ENCODE measurements around the gene MYB. TPM values are rescaled to one million over a fixed set of nuclear protein-coding genes. Genes with fewer than 3 reads are reported as not detected.

The MYB gene
- total and polyA plus RNA-seq, 2 of the 8 experiments (the other 6 are each of a cell fraction or from before 2014, with no cell fraction given): 4.0 to 7.6 TPM

DNA sequence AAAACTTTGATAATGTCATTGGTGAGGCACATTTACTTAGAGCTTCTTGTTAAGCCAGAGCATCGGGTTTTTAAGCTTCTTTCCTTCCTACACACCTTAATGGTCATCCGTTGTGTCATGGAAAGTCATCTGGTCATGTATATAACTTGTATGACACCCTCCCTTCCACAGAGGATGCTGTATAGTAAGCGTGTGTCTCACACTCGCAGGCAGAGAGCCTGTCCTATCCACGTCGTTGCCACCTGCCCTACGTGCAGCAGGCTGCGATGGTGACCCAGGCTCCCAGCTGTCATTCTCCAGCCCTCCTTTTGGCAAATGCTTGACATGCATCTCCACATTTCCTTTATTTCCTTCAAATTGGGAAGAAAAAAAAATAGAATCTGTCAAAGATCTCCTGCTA is 85.6 kb downstream of the MYB start:
- Histone ChIP-seq H3K4me1 (replicated peaks in 1 of 4; ENCODE audit: control insufficient read depth in 3 of 4, insufficient read depth in 4 of 4, low read length in 3 of 4) (peaks cover 5 to 17% (median 11%) of the 10 kb centered on the region in 4 experiments; a peak in 5 of 7 replicates), H3K79me2 (ENCODE audit: control insufficient read depth in 1 of 2, insufficient read depth in 2 of 2, low read length in 2 of 2) (no peaks in the 10 kb centered on the region), H2BK5ac (ENCODE audit: low read depth, low read length) (no peak overlapping the region), H3K9ac (replicated peaks in 1 of 4; ENCODE audit: extremely low read depth in 1 of 4, low read depth in 3 of 4, low read length in 3 of 4) (no peak overlapping the region), H2AK5ac (ENCODE audit: low read depth, low read length) (no peak overlapping the region), H3K27me3 (replicated peaks in 1 of 4; ENCODE audit: control insufficient read depth in 3 of 4, extremely low read depth in 1 of 4, insufficient read depth in 3 of 4, low read length in 3 of 4) (peaks cover 0 to 4% (median 1%) of the 10 kb centered on the region in 4 experiments; a peak in 3 of 7 replicates), H3K23me2 (ENCODE audit: low read depth, low read length) (no peaks in the 10 kb centered on the region; the same call in 1 of the 2 replicates), H3K4me2 (ENCODE audit: insufficient read depth in 1 of 2, low read depth in 2 of 2, low read length in 2 of 2) (no peak overlapping the region), H4K5ac (ENCODE audit: insufficient read length, low read depth, low read length) (no peak overlapping the region), H4K91ac (replicated peaks; ENCODE audit: insufficient read length, low read length) (no peak overlapping the region), H3K23ac (ENCODE audit: insufficient read length) (no peak overlapping the region), H2BK15ac (ENCODE audit: low read length) (no peak overlapping the region; the same call in 1 of the 2 replicates), H3K56ac (replicated peaks; ENCODE audit: insufficient read length, low read depth, low read length) (no peak overlapping the region), H2BK120ac (replicated peaks; ENCODE audit: low read depth, low read length) (no peak overlapping the region), H3K4me3 (ENCODE audit: extremely low read depth in 1 of 4, insufficient read depth in 2 of 4, low read depth in 3 of 4, low read length in 4 of 4) (no peak overlapping the region), H2BK12ac (ENCODE audit: low read depth, low read length) (peak overlapping the region; percentile 33; the same call in 1 of the 2 replicates), H3K18ac (ENCODE audit: extremely low read depth, low read length) (no peak overlapping the region), H2AFZ (ENCODE audit: low read length) (no peak overlapping the region), H2BK20ac (ENCODE audit: low read length) (no peak overlapping the region), H3K27ac (ENCODE audit: low read depth, low read length) (no peak overlapping the region), H3K4ac (replicated peaks; ENCODE audit: insufficient read length, low read depth, low read length) (peak overlapping the region; percentile 17), H4K20me1 (replicated peaks in 1 of 2; ENCODE audit: control insufficient read depth in 1 of 2, insufficient read depth in 2 of 2, low read length in 2 of 2) (no peaks in the 10 kb centered on the region), H3K14ac (ENCODE audit: insufficient read length) (no peak overlapping the region), H4K8ac (ENCODE audit: extremely low read depth, insufficient read depth, low read length) (no peak overlapping the region), H3K9me3 (ENCODE audit: insufficient read depth in 2 of 2, low read depth in 1 of 2, low read length in 1 of 2) (no peaks in the 10 kb centered on the region), H3K79me1 (ENCODE audit: low read depth, low read length) (no peaks in the 10 kb centered on the region), H3K36me3 (ENCODE audit: control insufficient read depth in 2 of 4, insufficient read depth in 4 of 4, low read length in 3 of 4) (no peaks in the 10 kb centered on the region)
- 96% methylated on average over 8 of the region's 8 CpGs; no CpG with 5 or more reads in 1 of the 2 experiments for WGBS, 2 experiments (ENCODE audit: extremely low coverage in 1 of 2, insufficient coverage in 1 of 2, insufficient read length in 1 of 2, insufficient replicate concordance in 2 of 2, low coverage in 1 of 2, low lambda C conversion rate in 2 of 2, missing lambda C conversion rate in 1 of 2)
- no peak for FAIRE-seq
- DNase-seq (ENCODE audit: low read depth in 1 of 2, low spot score in 2 of 2): peak in 1 of 2 experiments; percentile 35
- CTCF ChIA-PET (ENCODE audit: partially characterized antibody): interaction anchor here (4.4 kb wide), 1 partner anchor 9 kb away, joined by 20 read pairs; no protein-coding TSS in a partner anchor
- POLR2A ChIA-PET (ENCODE audit: partially characterized antibody): interaction anchor here (1.6 kb wide), 1 partner anchor 16 kb away, joined by 3 read pairs; no protein-coding TSS in a partner anchor
- TF ChIP-seq BACH1 (IDR thresholded peaks at IDR 0.05; ENCODE audit: low read length): no peak
- no peak for TF ChIP-seq KDM4A (IDR thresholded peaks at IDR 0.05; ENCODE audit: low read depth, low read length, severe bottlenecking)
- TF ChIP-seq SIRT6 (IDR thresholded peaks at IDR 0.05; ENCODE audit: low read length): no peak
- no peak for TF ChIP-seq BRCA1 (IDR thresholded peaks at IDR 0.05; ENCODE audit: low read depth, low read length)
- TF ChIP-seq POLR2AphosphoS5 (IDR thresholded peaks at IDR 0.05; ENCODE audit: low read depth, low read length): no peak
- TF ChIP-seq POU5F1 (IDR thresholded peaks at IDR 0.05; ENCODE audit: low read depth, low read length): no peak
- TF ChIP-seq CHD1 (IDR thresholded peaks at IDR 0.05; ENCODE audit: low read depth, low read length): no peak
- no peak for TF ChIP-seq MAFK (IDR thresholded peaks at IDR 0.05; ENCODE audit: low read depth, low read length)
- TF ChIP-seq SAP30 (IDR thresholded peaks at IDR 0.05; ENCODE audit: insufficient read depth, insufficient replicate concordance, low read length): no peak
- TF ChIP-seq ATF3 (IDR thresholded peaks at IDR 0.05; ENCODE audit: insufficient read depth, low read depth, low read length): no peak
- no peak for TF ChIP-seq USF2 (IDR thresholded peaks at IDR 0.05; ENCODE audit: low read length)
- no peak for TF ChIP-seq CTBP2 (IDR thresholded peaks at IDR 0.05; ENCODE audit: borderline replicate concordance, insufficient read depth, insufficient read length, low read length)
- no peak for TF ChIP-seq SRF (IDR thresholded peaks at IDR 0.05; ENCODE audit: low read depth, low read length)

Data from H1 (cell line).